HepG2 (cell line): ENCODE measurements around the gene GRAMD1A. TPM values are rescaled to one million over a fixed set of nuclear protein-coding genes. Genes with fewer than 3 reads are reported as not detected.

Source experiments
- AGO2 ChIP-seq: fragments of 200-400 bp; formaldehyde crosslinking; optimal IDR thresholded peaks from 2 replicates; pipeline ENCODE3; 2017; ENCODE audit warnings: mild to moderate bottlenecking, low read depth, low read length, moderate library complexity
- CTCF ChIP-seq: sonication (generic); formaldehyde crosslinking; IDR thresholded peaks from 2 replicates; pipeline ENCODE4 v1.5.0; 2020; ENCODE audit warnings: mild to moderate bottlenecking, missing genetic modification reagents, moderate library complexity
- FOXO4 ChIP-seq: sonication (generic); formaldehyde crosslinking; conservative IDR thresholded peaks from 2 replicates; pipeline ENCODE4 v1.8.1; 2023; ENCODE audit warnings: missing genetic modification reagents
- GMEB1 ChIP-seq: sonication (generic); formaldehyde crosslinking; IDR thresholded peaks from 2 replicates; pipeline ENCODE4 v1.5.1; 2020; ENCODE audit warnings: missing genetic modification reagents, mild to moderate bottlenecking, borderline replicate concordance
- PATZ1 ChIP-seq: sonication (generic); formaldehyde crosslinking; IDR thresholded peaks from 2 replicates; pipeline ENCODE4 v1.4.0; 2020; ENCODE audit warnings: missing genetic modification reagents
- SSRP1 ChIP-seq: IDR thresholded peaks from 2 replicates; pipeline ENCODE4 v1.6.1; 2016; ENCODE audit warnings: control low read depth
- TEAD3 ChIP-seq: optimal IDR thresholded peaks from 2 replicates; pipeline ENCODE3; 2016; ENCODE audit warnings: borderline replicate concordance
- ZFP90 ChIP-seq: sonication (generic); formaldehyde crosslinking; IDR thresholded peaks from 2 replicates; pipeline ENCODE4 v1.8.0; 2022; ENCODE audit warnings: missing genetic modification reagents, mild to moderate bottlenecking, inconsistent platforms, borderline replicate concordance
- ZNF317 ChIP-seq: sonication (generic); formaldehyde crosslinking; IDR thresholded peaks from 2 replicates; pipeline ENCODE4 v1.5.0; 2020; ENCODE audit warnings: mild to moderate bottlenecking, missing genetic modification reagents
- ZNF569 ChIP-seq: sonication (generic); formaldehyde crosslinking; IDR thresholded peaks from 2 replicates; pipeline ENCODE4 v1.5.0; 2020; ENCODE audit warnings: mild to moderate bottlenecking, missing genetic modification reagents, moderate library complexity, borderline replicate concordance
- ZNF574 ChIP-seq: sonication (generic); formaldehyde crosslinking; IDR thresholded peaks from 2 replicates; pipeline ENCODE4 v1.4.0; 2020; ENCODE audit warnings: missing genetic modification reagents
- ZNF687 ChIP-seq: sonication (generic); formaldehyde crosslinking; IDR thresholded peaks from 2 replicates; pipeline ENCODE4 v1.5.1; 2020; ENCODE audit warnings: mild to moderate bottlenecking, missing genetic modification reagents, moderate library complexity
- polyA plus RNA-seq, 8 experiments: library from polyadenylated mRNA; depleted of rRNA in 3 of 8; stranded (reverse) in 7 of 8; unstranded in 1 of 8; fragments of >200 nt; fragmentation: Illumina TruSeq in 4 of 8; extraction: Trizol in 4 of 8; gene quantifications; 2 replicates each; pipeline versions ENCODE4 v1.2.1 to v1.2.3, GENCODE V29; 2011 to 2016; ENCODE audit warnings: low read depth in 4 of 8, missing spikeins in 1 of 8, mixed read lengths in 1 of 8; ENCODE audit not compliant: insufficient read depth in 1 of 8
- total RNA-seq, 5 experiments: library from RNA; depleted of rRNA; stranded (reverse); fragments of >200 nt; fragmentation: Illumina TruSeq; extraction: Trizol; gene quantifications; 2 replicates each; pipeline ENCODE4 v1.2.3, GENCODE V29; 2016; ENCODE audit warnings: low read depth in 1 of 5

The GRAMD1A gene
- total and polyA plus RNA-seq, 2 of the 13 experiments (the other 11 are each of a cell fraction or from before 2014, with no cell fraction given): 14.7 to 181 TPM

GRCh38 chr19:35013041-35013819 is 13.1 kb downstream of the GRAMD1A start (continued):
- TF ChIP-seq ZNF317 (CRISPR knock-in tag): 0 out of 2 replicates have a peak, but pooled peaks have one; percentile 25
- TF ChIP-seq GMEB1 (CRISPR knock-in tag): 0 out of 2 replicates have a peak, but pooled peaks have one; percentile 15
- TF ChIP-seq ZFP90 (CRISPR knock-in tag): 0 out of 2 replicates have a peak, but pooled peaks have one; percentile 43
- peak; percentile 55 for TF ChIP-seq TEAD3
- 0 out of 2 replicates have a peak, but pooled peaks have one; percentile 77 for TF ChIP-seq FOXO4
- peak; percentile 92 for TF ChIP-seq CTCF (CRISPR knock-in tag)
- no peak for TF ChIP-seq ZNF569 (CRISPR knock-in tag)
- peak; percentile 93 for TF ChIP-seq AGO2
- 0 out of 2 replicates have a peak, but pooled peaks have one; percentile 15 for TF ChIP-seq PATZ1 (CRISPR knock-in tag)
- TF ChIP-seq ZNF574 (CRISPR knock-in tag): peak; percentile 35; the same call in 1 of the 2 replicates
- TF ChIP-seq SSRP1 (CRISPR knock-in tag): 0 out of 2 replicates have a peak, but pooled peaks have one; percentile 57
- TF ChIP-seq ZNF687: peak; percentile 69
